H9 (cell line): Measurements from ENCODE around the gene APLN. TPM values are rescaled to one million over a fixed set of nuclear protein-coding genes. Genes with fewer than 3 reads are reported as not detected.

ENCODE experiments used
- DNase-seq: peaks from one replicate; pipeline ENCODE4 v3.0.0-alpha.2; 2017
- H2AFZ ChIP-seq: one replicate; pipeline ENCODE4 v1.6.1; 2013; ENCODE audit warnings: mild to moderate bottlenecking, low read length, control low read depth, moderate library complexity
- H2AK5ac ChIP-seq: 2 replicates; pipeline ENCODE4 v1.6.1; 2013; ENCODE audit warnings: low read length, control low read depth, mixed read lengths; ENCODE audit not compliant: insufficient read length
- H2BK120ac ChIP-seq: one replicate; pipeline ENCODE4 v1.6.1; 2013; ENCODE audit warnings: low read depth, mild to moderate bottlenecking, low read length, control low read depth, inconsistent platforms; ENCODE audit not compliant: poor library complexity, severe bottlenecking
- H2BK12ac ChIP-seq: 2 replicates; pipeline ENCODE4 v1.6.1; 2013; ENCODE audit warnings: low read length, control low read depth, mixed read lengths, low read depth; ENCODE audit not compliant: insufficient read length
- H2BK15ac ChIP-seq: 2 replicates; pipeline ENCODE4 v1.6.1; 2013; ENCODE audit warnings: low read depth, low read length, control low read depth
- H2BK20ac ChIP-seq: one replicate; pipeline ENCODE4 v1.6.1; 2013; ENCODE audit warnings: low read depth, mild to moderate bottlenecking, low read length, control low read depth, inconsistent platforms; ENCODE audit not compliant: poor library complexity, severe bottlenecking
- H2BK5ac ChIP-seq: 2 replicates; pipeline ENCODE4 v1.6.1; 2013; ENCODE audit warnings: low read length, control low read depth, mixed read lengths; ENCODE audit not compliant: insufficient read length
- H3K14ac ChIP-seq: 2 replicates; pipeline ENCODE4 v1.6.1; 2013; ENCODE audit warnings: low read length, control low read depth; ENCODE audit not compliant: insufficient read depth
- H3K18ac ChIP-seq: 2 replicates; pipeline ENCODE4 v1.6.1; 2013; ENCODE audit warnings: low read depth, mild to moderate bottlenecking, mixed read lengths, low read length, control low read depth; ENCODE audit not compliant: insufficient read length
- H3K23ac ChIP-seq: 2 replicates; pipeline ENCODE4 v1.6.1; 2013; ENCODE audit warnings: low read length, control low read depth, mixed read lengths, low read depth; ENCODE audit not compliant: insufficient read length
- H3K23me2 ChIP-seq: 2 replicates; pipeline ENCODE4 v1.6.1; 2013; ENCODE audit warnings: low read depth, mild to moderate bottlenecking, mixed read lengths, low read length, control low read depth; ENCODE audit not compliant: insufficient read length, poor library complexity, severe bottlenecking
- H3K27ac ChIP-seq: 2 replicates; pipeline ENCODE4 v1.5.1; 2013; ENCODE audit warnings: low read length, control low read depth, mixed read lengths, low read depth; ENCODE audit not compliant: insufficient read length
- H3K27me3 ChIP-seq: 2 replicates; pipeline ENCODE4 v1.6.1; 2013; ENCODE audit warnings: low read length, control low read depth, inconsistent platforms; ENCODE audit not compliant: insufficient read depth
- H3K4ac ChIP-seq: 2 replicates; pipeline ENCODE4 v1.6.1; 2013; ENCODE audit warnings: low read depth, mild to moderate bottlenecking, control low read depth, inconsistent platforms, low read length, moderate library complexity
- H3K4me1 ChIP-seq: 2 replicates; pipeline ENCODE4 v1.6.1; 2013; ENCODE audit warnings: low read length, control low read depth, inconsistent platforms; ENCODE audit not compliant: insufficient read depth
- H3K4me2 ChIP-seq: 2 replicates; pipeline ENCODE4 v1.6.1; 2013; ENCODE audit warnings: low read length, control low read depth, mixed read lengths; ENCODE audit not compliant: insufficient read length, insufficient read depth
- H3K56ac ChIP-seq: 2 replicates; pipeline ENCODE4 v1.6.1; 2013; ENCODE audit warnings: low read depth, mild to moderate bottlenecking, mixed read lengths, low read length, control low read depth; ENCODE audit not compliant: insufficient read length
- H3K79me1 ChIP-seq: 2 replicates; pipeline ENCODE4 v1.6.1; 2013; ENCODE audit warnings: low read depth, mild to moderate bottlenecking, moderate library complexity, low read length, control low read depth, inconsistent platforms; ENCODE audit not compliant: insufficient read depth, poor library complexity, severe bottlenecking
- H3K79me2 ChIP-seq: 2 replicates; pipeline ENCODE4 v1.6.1; 2013; ENCODE audit warnings: low read length, control low read depth, inconsistent platforms; ENCODE audit not compliant: insufficient read depth
- H3K9ac ChIP-seq: 2 replicates; pipeline ENCODE4 v1.6.1; 2013; ENCODE audit warnings: low read length, control low read depth, mixed read lengths; ENCODE audit not compliant: insufficient read length; ENCODE audit errors: extremely low read depth
- H3K9me3 ChIP-seq: one replicate; pipeline ENCODE4 v1.6.1; 2013; ENCODE audit warnings: low read depth, low read length, inconsistent platforms; ENCODE audit not compliant: control insufficient read depth
- H3T11ph ChIP-seq: one replicate; pipeline ENCODE4 v1.6.1; 2013; ENCODE audit warnings: mild to moderate bottlenecking, low read length, control low read depth, inconsistent platforms
- H4K20me1 ChIP-seq: one replicate; pipeline ENCODE4 v1.6.1; 2013; ENCODE audit not compliant: control insufficient read depth, insufficient read length, insufficient read depth
- H4K5ac ChIP-seq: 2 replicates; pipeline ENCODE4 v1.6.1; 2013; ENCODE audit warnings: low read depth, mild to moderate bottlenecking, mixed read lengths, low read length, control low read depth; ENCODE audit not compliant: insufficient read length
- H4K8ac ChIP-seq: replicated peaks from 2 replicates; pipeline ENCODE4 v1.6.1; 2013; ENCODE audit warnings: low read length, control low read depth, mixed read lengths, low read depth; ENCODE audit not compliant: insufficient read length
- H4K91ac ChIP-seq: 2 replicates; pipeline ENCODE4 v1.6.1; 2013; ENCODE audit warnings: low read depth, mild to moderate bottlenecking, moderate library complexity, mixed read lengths, low read length, control low read depth; ENCODE audit not compliant: insufficient read length
- H3K27ac Mint-ChIP-seq, 3 experiments: 2 replicates in 2 of 3; 3 replicates in 1 of 3; pipeline ENCODE4 v1.8.0; 2020 to 2021; ENCODE audit warnings: mixed read lengths in 3 of 3, mild to moderate bottlenecking in 1 of 3, moderate library complexity in 1 of 3
- H3K27me3 Mint-ChIP-seq: 2 replicates; pipeline ENCODE4 v1.8.0; 2021; ENCODE audit warnings: low read depth, mild to moderate bottlenecking, moderate library complexity, mixed read lengths
- H3K36me3 Mint-ChIP-seq, 3 experiments: 2 replicates in 2 of 3; 3 replicates in 1 of 3; pipeline ENCODE4 v1.8.0; 2020 to 2021; ENCODE audit warnings: low read depth in 3 of 3, mixed read lengths in 3 of 3; ENCODE audit not compliant: insufficient read depth in 1 of 3
- H3K4me1 Mint-ChIP-seq, 2 experiments: 2 replicates each; pipeline ENCODE4 v1.8.0; 2020; ENCODE audit warnings: mixed read lengths in 2 of 2
- H3K4me3 Mint-ChIP-seq, 2 experiments: 2 replicates in 1 of 2; 3 replicates in 1 of 2; pipeline ENCODE4 v1.8.0; 2020 to 2021; ENCODE audit warnings: mild to moderate bottlenecking in 2 of 2, mixed read lengths in 2 of 2, moderate library complexity in 1 of 2
- H3K9me3 Mint-ChIP-seq, 2 experiments: 2 replicates in 1 of 2; 3 replicates in 1 of 2; pipeline ENCODE4 v1.8.0; 2020; ENCODE audit warnings: mild to moderate bottlenecking in 2 of 2, mixed read lengths in 2 of 2, moderate library complexity in 1 of 2
- WGBS: extraction: QIAGEN DNeasy Blood & Tissue Kit; methylation state at CpG from one replicate; pipeline ENCODE4 v1.1.7; 2013; ENCODE audit warnings: missing lambda C conversion rate, low lambda C conversion rate, mixed read lengths; ENCODE audit not compliant: insufficient read length; ENCODE audit errors: extremely low coverage; 5-methylcytosine and 5-hydroxymethylcytosine counted together
- total RNA-seq: library from RNA; stranded (reverse); gene quantifications from 2 replicates; pipeline ENCODE4 v1.2.1, GENCODE V29; 2021
- TF ChIP-seq, protein P1 (sequence below): fragments of 200-600 bp; sonication (generic); conservative IDR thresholded peaks from 3 replicates; pipeline ENCODE4 v1.8.0; 2021; ENCODE audit warnings: antibody characterized with exemption, mild to moderate bottlenecking

APLN gene
- total RNA-seq, 1 experiment from 2014 or later, result 0.24 TPM

- H2BK20ac ChIP-seq, result no peak overlapping the region
- Mint-ChIP-seq H3K27me3 (peaks cover 27% of the 10 kb centered on the region), H3K36me3 (no peaks in the 10 kb centered on the region), H3K4me3 (no peak overlapping the region), H3K9me3 (peaks cover 0 to 2% of the 10 kb centered on the region in 2 experiments; a peak in 2 of 5 replicates), H3K27ac (no peak overlapping the region), H3K4me1 (peaks cover 9 to 16% of the 10 kb centered on the region in 2 experiments)
- no peaks in the 10 kb centered on the region for H4K20me1 ChIP-seq
- H2BK5ac ChIP-seq, result no peak overlapping the region
- DNase-seq, result no peak
- H2AFZ ChIP-seq, result no peak overlapping the region
- no peak overlapping the region for H4K5ac ChIP-seq
- H3K79me2 ChIP-seq, result no peaks in the 10 kb centered on the region
- H3T11ph ChIP-seq, result no peak overlapping the region
- H4K91ac ChIP-seq, result no peak overlapping the region
- H3K9ac ChIP-seq, result no peak overlapping the region
- no peak overlapping the region for H2BK12ac ChIP-seq
- H4K8ac ChIP-seq, result no peak overlapping the region
- H3K4ac ChIP-seq, result no peak overlapping the region
- no peaks in the 10 kb centered on the region for H3K4me1 ChIP-seq
- H3K27ac ChIP-seq, result no peak overlapping the region
- no peaks in the 10 kb centered on the region for H3K23me2 ChIP-seq
- no peak overlapping the region for H2BK15ac ChIP-seq
- no peak overlapping the region for H3K23ac ChIP-seq
- no peak overlapping the region for H3K56ac ChIP-seq
- H3K18ac ChIP-seq, result no peak overlapping the region
- TF ChIP-seq, protein P1, sequence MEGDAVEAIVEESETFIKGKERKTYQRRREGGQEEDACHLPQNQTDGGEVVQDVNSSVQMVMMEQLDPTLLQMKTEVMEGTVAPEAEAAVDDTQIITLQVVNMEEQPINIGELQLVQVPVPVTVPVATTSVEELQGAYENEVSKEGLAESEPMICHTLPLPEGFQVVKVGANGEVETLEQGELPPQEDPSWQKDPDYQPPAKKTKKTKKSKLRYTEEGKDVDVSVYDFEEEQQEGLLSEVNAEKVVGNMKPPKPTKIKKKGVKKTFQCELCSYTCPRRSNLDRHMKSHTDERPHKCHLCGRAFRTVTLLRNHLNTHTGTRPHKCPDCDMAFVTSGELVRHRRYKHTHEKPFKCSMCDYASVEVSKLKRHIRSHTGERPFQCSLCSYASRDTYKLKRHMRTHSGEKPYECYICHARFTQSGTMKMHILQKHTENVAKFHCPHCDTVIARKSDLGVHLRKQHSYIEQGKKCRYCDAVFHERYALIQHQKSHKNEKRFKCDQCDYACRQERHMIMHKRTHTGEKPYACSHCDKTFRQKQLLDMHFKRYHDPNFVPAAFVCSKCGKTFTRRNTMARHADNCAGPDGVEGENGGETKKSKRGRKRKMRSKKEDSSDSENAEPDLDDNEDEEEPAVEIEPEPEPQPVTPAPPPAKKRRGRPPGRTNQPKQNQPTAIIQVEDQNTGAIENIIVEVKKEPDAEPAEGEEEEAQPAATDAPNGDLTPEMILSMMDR, result peak; percentile 35; the same call in 2 of the 3 replicates
- H3K79me1 ChIP-seq, result no peaks in the 10 kb centered on the region
- no peak overlapping the region for H2AK5ac ChIP-seq
- H2BK120ac ChIP-seq, result no peak overlapping the region
- no peak overlapping the region for H3K14ac ChIP-seq
- H3K4me2 ChIP-seq, result no peak overlapping the region
- WGBS, result no CpG with 5 or more reads among the region's 1 CpG
- H3K27me3 ChIP-seq, result no peaks in the 10 kb centered on the region
- no peaks in the 10 kb centered on the region for H3K9me3 ChIP-seq
These were observed 45.4 kb downstream of the APLN start for GRCh38 chrX:129609395-129609794.
